Calu3 (cell line): ENCODE results near the gene ALDOA. TPM values are rescaled to one million over a fixed set of nuclear protein-coding genes. Genes with fewer than 3 reads are reported as not detected.
A peak's percentile ranks its signal among the peaks of the same experiment; 100 is the strongest.

ENCODE experiments used
- BruUV-seq: library from RNA; stranded (reverse); fragments of 400-500 nt; replicated peaks from 2 replicates; lab custom pipeline; 2021; lab: Mats Ljungman, UMichigan
- CTCF ChIA-PET: fragments of 300-600 bp; sonication (Branson Sonifier 250); formaldehyde crosslinking; loops from one replicate; lab custom pipeline; 2022; ENCODE audit warnings: antibody characterized with exemption; lab: Charles Lee
- DNase-seq: peaks from one replicate; pipeline ENCODE4 v3.0.0; 2022
- H3K27ac Mint-ChIP-seq: one replicate; pipeline ENCODE4 v1.8.0; 2022; ENCODE audit warnings: mixed read lengths; ENCODE audit not compliant: unreplicated experiment
- H3K27me3 Mint-ChIP-seq: one replicate; pipeline ENCODE4 v1.8.0; 2022; ENCODE audit warnings: mixed read lengths; ENCODE audit not compliant: unreplicated experiment
- H3K36me3 Mint-ChIP-seq: one replicate; pipeline ENCODE4 v1.8.0; 2022; ENCODE audit warnings: mild to moderate bottlenecking, moderate library complexity, mixed read lengths; ENCODE audit not compliant: insufficient read depth, unreplicated experiment
- H3K4me1 Mint-ChIP-seq: one replicate; pipeline ENCODE4 v1.8.0; 2022; ENCODE audit warnings: mild to moderate bottlenecking, low read depth, mixed read lengths; ENCODE audit not compliant: unreplicated experiment
- H3K4me3 Mint-ChIP-seq: one replicate; pipeline ENCODE4 v1.8.0; 2022; ENCODE audit warnings: mild to moderate bottlenecking, low read depth, moderate library complexity, mixed read lengths; ENCODE audit not compliant: unreplicated experiment
- H3K9me3 Mint-ChIP-seq: one replicate; pipeline ENCODE4 v1.8.0; 2022; ENCODE audit warnings: low read depth, mixed read lengths; ENCODE audit not compliant: unreplicated experiment
- intact Hi-C: fragments of 100-400 bp; cut with micrococcal nuclease; formaldehyde crosslinking; loops from one replicate; pipeline ENCODE4 v1.10.0; 2022; ENCODE audit not compliant: unreplicated experiment
- total RNA-seq: library from RNA; stranded (reverse); gene quantifications from 2 replicates; pipeline ENCODE4 v1.2.3, GENCODE V29; 2022
- TF ChIP-seq, protein P1 (sequence below): fragments of 200-600 bp; IDR thresholded peaks from one replicate; pipeline ENCODE4 v1.8.0; 2022; ENCODE audit warnings: antibody characterized with exemption; ENCODE audit not compliant: unreplicated experiment

The ALDOA gene
- total RNA-seq, 1 experiment from 2014 or later, result 1,562 TPM

GRCh38 chr16:30069611-30070462, 4.3 kb downstream of the ALDOA start:
- H3K27ac Mint-ChIP-seq, result peak overlapping the region; percentile 67

DNA sequence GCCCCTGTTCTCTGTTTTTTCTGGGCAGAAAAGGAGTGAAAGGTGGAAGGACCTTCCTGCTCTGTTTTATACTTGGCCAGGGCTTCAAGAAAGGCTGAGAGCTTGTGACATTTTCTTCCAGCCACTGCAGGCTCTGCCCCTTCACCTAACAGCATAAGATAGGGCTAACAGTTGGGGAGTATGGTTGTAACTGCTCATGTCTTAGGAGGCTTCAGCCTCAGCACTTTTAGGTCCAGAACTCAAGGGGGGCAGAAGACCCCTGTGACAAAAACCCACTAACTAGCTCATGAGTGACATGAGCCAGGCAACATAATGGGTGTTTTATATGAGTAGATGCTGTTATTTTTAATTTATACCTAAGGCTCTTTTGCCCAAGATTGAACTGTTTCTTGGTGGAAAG, 4.9 kb downstream of the ALDOA start:
- TF ChIP-seq, protein P1, sequence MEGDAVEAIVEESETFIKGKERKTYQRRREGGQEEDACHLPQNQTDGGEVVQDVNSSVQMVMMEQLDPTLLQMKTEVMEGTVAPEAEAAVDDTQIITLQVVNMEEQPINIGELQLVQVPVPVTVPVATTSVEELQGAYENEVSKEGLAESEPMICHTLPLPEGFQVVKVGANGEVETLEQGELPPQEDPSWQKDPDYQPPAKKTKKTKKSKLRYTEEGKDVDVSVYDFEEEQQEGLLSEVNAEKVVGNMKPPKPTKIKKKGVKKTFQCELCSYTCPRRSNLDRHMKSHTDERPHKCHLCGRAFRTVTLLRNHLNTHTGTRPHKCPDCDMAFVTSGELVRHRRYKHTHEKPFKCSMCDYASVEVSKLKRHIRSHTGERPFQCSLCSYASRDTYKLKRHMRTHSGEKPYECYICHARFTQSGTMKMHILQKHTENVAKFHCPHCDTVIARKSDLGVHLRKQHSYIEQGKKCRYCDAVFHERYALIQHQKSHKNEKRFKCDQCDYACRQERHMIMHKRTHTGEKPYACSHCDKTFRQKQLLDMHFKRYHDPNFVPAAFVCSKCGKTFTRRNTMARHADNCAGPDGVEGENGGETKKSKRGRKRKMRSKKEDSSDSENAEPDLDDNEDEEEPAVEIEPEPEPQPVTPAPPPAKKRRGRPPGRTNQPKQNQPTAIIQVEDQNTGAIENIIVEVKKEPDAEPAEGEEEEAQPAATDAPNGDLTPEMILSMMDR, result no peak
- Mint-ChIP-seq H3K4me1 (peaks cover 26% of the 10 kb centered on the region), H3K4me3 (no peak overlapping the region), H3K9me3 (no peaks in the 10 kb centered on the region), H3K27ac (no peak overlapping the region), H3K27me3 (no peaks in the 10 kb centered on the region), H3K36me3 (peaks cover 97% of the 10 kb centered on the region)
- intact Hi-C loops, result no loop called here
- no peak for DNase-seq
- CTCF ChIA-PET, result no interaction called here
- no TSS peak for BruUV-seq

More at GRCh38 chr16:30069611-30070462, 4.3 kb downstream of the ALDOA start:
- Mint-ChIP-seq H3K4me1 (peaks cover 26% of the 10 kb centered on the region), H3K4me3 (no peak overlapping the region), H3K9me3 (no peaks in the 10 kb centered on the region), H3K27me3 (no peaks in the 10 kb centered on the region), H3K36me3 (peaks cover 97% of the 10 kb centered on the region)
- no TSS peak for BruUV-seq
- no peak for DNase-seq
- TF ChIP-seq, protein P1, result no peak
- intact Hi-C loops, result no loop called here
- CTCF ChIA-PET, result no interaction called here

GRCh38 chr16:30075503-30076275, 10.1 kb downstream of the ALDOA start, which contains the start of gene PPP4C:
Gene PPP4C, plus strand, starts transcription at chr16:30075994. Its CDS starts 384 bp downstream, at chr16:30076378.
- Mint-ChIP-seq H3K36me3 (peaks cover 84% of the 10 kb centered on the region), H3K27me3 (no peaks in the 10 kb centered on the region), H3K4me1 (peaks cover 23% of the 10 kb centered on the region), H3K27ac (peak within 1 kb of the TSS; percentile 88), H3K4me3 (peak within 1 kb of the TSS; percentile 87), H3K9me3 (no peaks in the 10 kb centered on the region)
- CTCF ChIA-PET, result interaction anchor here (1.0 to 1.3 kb wide), 2 partner anchors 14 to 16 kb away, joined by 3 to 7 read pairs; partner anchors contain the start of gene TBX6
- TSS peak; percentile 99 for BruUV-seq
- TF ChIP-seq, protein P1, result no peak
- peak; percentile 95 for DNase-seq
- intact Hi-C loops, result no loop called here

DNA sequence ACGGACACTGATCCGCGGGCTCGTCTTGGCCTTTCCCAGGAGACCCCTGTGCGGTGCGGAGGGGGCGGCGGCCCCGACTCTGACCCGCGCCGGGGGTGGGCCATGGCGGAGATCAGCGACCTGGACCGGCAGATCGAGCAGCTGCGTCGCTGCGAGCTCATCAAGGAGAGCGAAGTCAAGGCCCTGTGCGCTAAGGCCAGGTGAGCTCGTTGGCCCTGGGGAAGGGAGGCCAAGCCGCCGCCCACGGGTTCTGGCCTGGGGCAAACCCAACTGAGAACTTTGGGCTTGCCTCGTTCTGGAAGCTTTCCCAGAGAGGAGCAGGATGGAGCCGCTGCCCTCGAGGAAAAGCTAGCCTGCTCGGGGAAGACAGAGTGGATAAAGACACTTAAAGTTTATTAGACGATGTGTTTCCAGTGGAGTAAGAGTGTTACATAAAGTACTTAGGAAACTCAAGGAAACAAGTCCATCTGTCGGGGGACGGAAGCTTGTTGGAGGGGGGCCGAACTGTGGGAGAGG, 10.8 kb downstream of the ALDOA start:
- DNase-seq, result no peak
- intact Hi-C loops, result no loop called here
- CTCF ChIA-PET, result interaction anchor here (0.5 to 1.3 kb wide), 3 partner anchors 15 to 255 kb away, joined by 3 to 7 read pairs (median 6); partner anchors contain the start of gene TBX6

More for the DNA sequence above, 10.8 kb downstream of the ALDOA start:
- peaks cover 84% of the 10 kb centered on the region for H3K36me3 Mint-ChIP-seq
- H3K4me1 Mint-ChIP-seq, result peaks cover 23% of the 10 kb centered on the region
- no peaks in the 10 kb centered on the region for H3K27me3 Mint-ChIP-seq
- no peaks in the 10 kb centered on the region for H3K9me3 Mint-ChIP-seq
- no TSS peak for BruUV-seq
- H3K4me3 Mint-ChIP-seq, result peak overlapping the region; percentile 87
- TF ChIP-seq, protein P1, result no peak
- H3K27ac Mint-ChIP-seq, result peak overlapping the region; percentile 88
